GM19193 (cell line): ENCODE results near the gene DNAH11.

Experiments
- POLR2A ChIP-seq: IDR thresholded peaks from 4 replicates; pipeline ENCODE4 v1.6.1; 2011; ENCODE audit not compliant: insufficient read depth, insufficient read length; ENCODE audit errors: extremely low read depth

DNAH11 gene

GRCh38 chr7:21938463-21938862 lies 395.6 kb downstream of the DNAH11 start:
- no peak for TF ChIP-seq POLR2A

- TF ChIP-seq POLR2A = no peak
Measured at GRCh38 chr7:21939136-21939857, 396.5 kb downstream of the DNAH11 start.

GRCh38 chr7:21939858-21940372 lies 397.1 kb downstream of the DNAH11 start:
- no peak for TF ChIP-seq POLR2A

- no peak for TF ChIP-seq POLR2A
Measured at GRCh38 chr7:21941611-21942141, 398.8 kb downstream of the DNAH11 start.

GRCh38 chr7:21942955-21943354 lies 400.1 kb downstream of the DNAH11 start:
- TF ChIP-seq POLR2A = no peak

GRCh38 chr7:21943436-21943835 lies 400.6 kb downstream of the DNAH11 start:
- TF ChIP-seq POLR2A = no peak

- no peak for TF ChIP-seq POLR2A
Measured at GRCh38 chr7:21944616-21945453, 402.0 kb downstream of the DNAH11 start.

GRCh38 chr7:21945454-21946221 lies 402.8 kb downstream of the DNAH11 start, which contains the start of gene CDCA7L:
Gene CDCA7L, minus strand, starts transcription at chr7:21945899. Its CDS starts 95 bp downstream, at chr7:21945804.
- peak; percentile 91 for TF ChIP-seq POLR2A

- TF ChIP-seq POLR2A = no peak
Measured at GRCh38 chr7:21946222-21946709, 403.4 kb downstream of the DNAH11 start.

GRCh38 chr7:21947056-21947455 lies 404.2 kb downstream of the DNAH11 start:
- no peak for TF ChIP-seq POLR2A

- no peak for TF ChIP-seq POLR2A
Measured at GRCh38 chr7:21947946-21948345, 405.1 kb downstream of the DNAH11 start.

- no peak for TF ChIP-seq POLR2A
Measured at GRCh38 chr7:21948364-21948763, 405.5 kb downstream of the DNAH11 start.

- TF ChIP-seq POLR2A = no peak
Measured at GRCh38 chr7:21948887-21949540, 406.2 kb downstream of the DNAH11 start.
